MM.1S (cell line): ENCODE measurements around the gene KCNQ1.

ENCODE experiments used
- DNase-seq: peaks from one replicate; pipeline ENCODE4 v3.0.0-alpha.2; 2015
- H2AFZ ChIP-seq: fragments of 300-600 bp; sonication (generic); 2 replicates; pipeline ENCODE4 v1.6.0; 2016; ENCODE audit warnings: antibody characterized with exemption, low read length
- H3F3A ChIP-seq: fragments of 300-600 bp; sonication (generic); 2 replicates; pipeline ENCODE4 v1.6.1; 2016; ENCODE audit warnings: mild to moderate bottlenecking, antibody characterized with exemption, low read length, moderate library complexity, mixed read lengths; ENCODE audit not compliant: insufficient read depth
- H3K27ac ChIP-seq: fragments of 300-600 bp; sonication (generic); 2 replicates; pipeline ENCODE4 v1.5.1; 2016; ENCODE audit warnings: mild to moderate bottlenecking, low read length
- H3K27me3 ChIP-seq: fragments of 300-600 bp; sonication (generic); replicated peaks from 2 replicates; pipeline ENCODE4 v1.6.0; 2016; ENCODE audit warnings: low read length; ENCODE audit not compliant: insufficient read depth
- H3K36me3 ChIP-seq: fragments of 300-600 bp; sonication (generic); replicated peaks from 2 replicates; pipeline ENCODE4 v1.6.1; 2016; ENCODE audit warnings: mild to moderate bottlenecking, low read length, mixed read lengths; ENCODE audit not compliant: insufficient read depth
- H3K4me1 ChIP-seq: fragments of 300-600 bp; sonication (generic); 2 replicates; pipeline ENCODE4 v1.6.1; 2016; ENCODE audit warnings: low read length, mixed read lengths
- H3K4me2 ChIP-seq: fragments of 300-600 bp; sonication (generic); 2 replicates; pipeline ENCODE4 v1.6.0; 2016; ENCODE audit warnings: low read depth, low read length
- H3K4me3 ChIP-seq: fragments of 300-600 bp; sonication (generic); 2 replicates; pipeline ENCODE4 v1.5.1; 2016; ENCODE audit warnings: low read length, mixed read lengths
- H3K79me2 ChIP-seq: fragments of 300-600 bp; sonication (generic); 2 replicates; pipeline ENCODE4 v1.6.1; 2016; ENCODE audit warnings: mixed run types, low read length, mixed read lengths
- H3K9ac ChIP-seq: fragments of 300-600 bp; sonication (generic); 2 replicates; pipeline ENCODE4 v1.6.1; 2016; ENCODE audit warnings: low read length, mixed read lengths
- H3K9me2 ChIP-seq: fragments of 300-600 bp; sonication (generic); replicated peaks from 2 replicates; pipeline ENCODE4 v1.6.1; 2016; ENCODE audit warnings: mild to moderate bottlenecking, low read length, mixed read lengths; ENCODE audit not compliant: insufficient read depth
- H3K9me3 ChIP-seq: fragments of 300-600 bp; sonication (generic); replicated peaks from 2 replicates; pipeline ENCODE4 v1.6.1; 2016; ENCODE audit warnings: mild to moderate bottlenecking, low read length, mixed read lengths; ENCODE audit not compliant: insufficient read depth
- H4K20me1 ChIP-seq: fragments of 300-600 bp; sonication (generic); 2 replicates; pipeline ENCODE4 v1.6.1; 2016; ENCODE audit warnings: mild to moderate bottlenecking, low read length, moderate library complexity, mixed read lengths; ENCODE audit not compliant: insufficient read depth
- EZH2 ChIP-seq: fragments of 300-600 bp; sonication (generic); optimal IDR thresholded peaks from 2 replicates; pipeline ENCODE3; 2017; ENCODE audit warnings: low read depth, mild to moderate bottlenecking, antibody characterized with exemption, low read length, mixed read lengths
- EZH2phosphoT487 ChIP-seq: fragments of 300-600 bp; sonication (generic); IDR thresholded peaks from 2 replicates; pipeline ENCODE4 v1.6.1; 2018; ENCODE audit warnings: antibody characterized with exemption, low read length
- TF ChIP-seq, protein P1 (sequence below): fragments of 300-600 bp; sonication (generic); IDR thresholded peaks from 2 replicates; pipeline ENCODE4 v1.5.1; 2016; ENCODE audit warnings: antibody characterized with exemption, low read length, mixed read lengths

Gene KCNQ1

DNA sequence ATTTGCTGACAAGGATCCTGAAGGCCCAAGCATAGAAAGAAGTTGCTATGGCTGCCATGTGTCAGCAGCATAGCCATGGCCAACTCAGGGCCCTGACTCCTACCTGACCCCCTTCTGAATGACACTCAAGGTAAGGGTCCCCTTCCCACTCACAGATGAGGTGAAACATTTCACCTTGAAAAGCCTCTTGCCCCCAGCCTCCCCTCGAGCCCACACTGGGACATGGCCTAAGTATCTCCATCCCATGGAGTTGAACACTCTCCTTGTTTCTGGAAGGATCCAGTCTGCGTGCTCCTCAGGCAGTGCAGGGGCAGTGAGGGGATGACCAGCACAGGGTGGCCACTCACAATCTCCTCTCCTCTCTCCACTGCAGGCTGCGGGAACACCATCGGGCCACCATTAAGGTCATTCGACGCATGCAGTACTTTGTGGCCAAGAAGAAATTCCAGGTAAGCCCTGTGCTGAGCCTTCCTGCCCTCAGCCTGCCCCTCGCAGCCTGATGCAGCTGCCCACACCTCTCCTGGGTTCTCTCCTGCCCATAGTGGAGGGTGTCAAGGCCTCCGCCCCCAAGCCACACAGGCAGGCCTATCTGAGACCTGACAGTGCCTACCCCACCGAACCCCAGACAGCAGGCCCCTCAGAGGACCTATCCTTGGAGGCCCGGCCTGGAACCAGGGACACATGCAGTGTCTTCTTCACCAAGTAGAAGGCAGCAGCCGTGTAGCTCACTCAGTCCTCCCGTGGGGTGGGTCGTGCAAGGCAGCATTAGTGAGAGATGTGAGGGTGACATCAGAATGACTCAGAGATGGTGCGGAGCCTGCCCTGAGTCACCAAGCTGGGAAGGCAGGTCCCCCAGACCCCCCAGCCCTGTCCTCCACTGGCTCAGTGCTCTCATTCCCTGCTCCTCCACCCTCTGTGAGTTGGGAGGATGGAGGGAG, 323.9 kb downstream of the KCNQ1 start:
- Histone ChIP-seq H2AFZ (no peak overlapping the region), H4K20me1 (no peaks in the 10 kb centered on the region), H3K9ac (no peak overlapping the region), H3K79me2 (no peaks in the 10 kb centered on the region), H3K4me1 (peaks cover 40% of the 10 kb centered on the region), H3F3A (peaks cover 15% of the 10 kb centered on the region), H3K27me3 (no peaks in the 10 kb centered on the region), H3K9me2 (no peaks in the 10 kb centered on the region), H3K36me3 (no peaks in the 10 kb centered on the region), H3K27ac (no peak overlapping the region), H3K9me3 (no peaks in the 10 kb centered on the region), H3K4me2 (no peak overlapping the region), H3K4me3 (no peak overlapping the region)
- TF ChIP-seq, protein P1, sequence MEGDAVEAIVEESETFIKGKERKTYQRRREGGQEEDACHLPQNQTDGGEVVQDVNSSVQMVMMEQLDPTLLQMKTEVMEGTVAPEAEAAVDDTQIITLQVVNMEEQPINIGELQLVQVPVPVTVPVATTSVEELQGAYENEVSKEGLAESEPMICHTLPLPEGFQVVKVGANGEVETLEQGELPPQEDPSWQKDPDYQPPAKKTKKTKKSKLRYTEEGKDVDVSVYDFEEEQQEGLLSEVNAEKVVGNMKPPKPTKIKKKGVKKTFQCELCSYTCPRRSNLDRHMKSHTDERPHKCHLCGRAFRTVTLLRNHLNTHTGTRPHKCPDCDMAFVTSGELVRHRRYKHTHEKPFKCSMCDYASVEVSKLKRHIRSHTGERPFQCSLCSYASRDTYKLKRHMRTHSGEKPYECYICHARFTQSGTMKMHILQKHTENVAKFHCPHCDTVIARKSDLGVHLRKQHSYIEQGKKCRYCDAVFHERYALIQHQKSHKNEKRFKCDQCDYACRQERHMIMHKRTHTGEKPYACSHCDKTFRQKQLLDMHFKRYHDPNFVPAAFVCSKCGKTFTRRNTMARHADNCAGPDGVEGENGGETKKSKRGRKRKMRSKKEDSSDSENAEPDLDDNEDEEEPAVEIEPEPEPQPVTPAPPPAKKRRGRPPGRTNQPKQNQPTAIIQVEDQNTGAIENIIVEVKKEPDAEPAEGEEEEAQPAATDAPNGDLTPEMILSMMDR: no peak
- no peak for TF ChIP-seq EZH2
- no peak for TF ChIP-seq EZH2phosphoT487
- no peak for DNase-seq

DNA sequence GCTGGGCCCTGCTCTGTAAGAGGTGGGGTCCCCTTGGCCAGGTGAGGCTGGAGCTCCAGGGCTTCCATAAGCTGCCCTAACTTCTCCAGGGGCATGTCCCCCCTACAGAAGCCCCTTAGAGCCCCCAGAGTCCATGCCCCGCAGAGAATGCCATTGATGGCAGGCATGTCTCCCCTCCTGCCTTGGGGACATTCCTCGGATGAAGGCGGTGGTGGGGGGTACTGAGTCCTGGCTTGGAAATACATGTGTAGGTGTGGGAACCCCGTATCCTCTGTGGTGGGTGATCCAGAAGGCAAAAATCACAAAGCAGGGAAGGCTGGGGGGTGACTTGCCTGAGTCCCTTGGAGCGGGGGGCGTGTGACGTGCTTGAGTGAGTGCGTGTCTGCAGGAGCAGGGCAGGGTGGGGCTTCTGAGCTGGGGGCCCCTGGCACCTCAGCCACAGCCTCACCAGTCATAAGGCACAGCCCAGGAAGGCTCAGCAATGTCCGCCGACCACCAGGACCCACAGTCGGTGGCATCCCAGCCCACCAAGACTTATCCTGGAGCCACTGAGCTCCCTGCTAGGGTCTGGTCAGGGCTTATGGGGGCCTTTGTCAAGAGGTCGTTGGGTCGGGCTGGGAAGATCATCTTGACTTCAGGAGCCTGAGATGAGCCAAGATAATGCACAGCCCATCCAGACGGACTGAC, 324.7 kb downstream of the KCNQ1 start:
- Histone ChIP-seq H3K9me2 (no peaks in the 10 kb centered on the region), H3K36me3 (no peaks in the 10 kb centered on the region), H3K4me2 (no peak overlapping the region), H3K4me3 (no peak overlapping the region), H3K4me1 (peaks cover 43% of the 10 kb centered on the region), H3K27ac (no peak overlapping the region), H4K20me1 (no peaks in the 10 kb centered on the region), H3F3A (peaks cover 15% of the 10 kb centered on the region), H3K9ac (no peak overlapping the region), H3K79me2 (no peaks in the 10 kb centered on the region), H2AFZ (no peak overlapping the region), H3K9me3 (no peaks in the 10 kb centered on the region), H3K27me3 (no peaks in the 10 kb centered on the region)
- TF ChIP-seq EZH2phosphoT487 (no peak), EZH2 (no peak)
- TF ChIP-seq, protein P1: no peak
- no peak for DNase-seq

GRCh38 chr11:2770096-2770751, 325.4 kb downstream of the KCNQ1 start:
- Histone ChIP-seq H4K20me1 (no peaks in the 10 kb centered on the region), H3K4me3 (no peak overlapping the region), H3K4me2 (no peak overlapping the region), H3K4me1 (peaks cover 44% of the 10 kb centered on the region), H3F3A (peaks cover 15% of the 10 kb centered on the region), H3K27ac (no peak overlapping the region), H3K27me3 (no peaks in the 10 kb centered on the region), H3K36me3 (no peaks in the 10 kb centered on the region), H3K9me3 (no peaks in the 10 kb centered on the region), H3K9me2 (no peaks in the 10 kb centered on the region), H3K79me2 (no peaks in the 10 kb centered on the region), H3K9ac (no peak overlapping the region), H2AFZ (no peak overlapping the region)
- DNase-seq: no peak
- TF ChIP-seq EZH2phosphoT487: no peak
